HepG2 (cell line): Measurements from ENCODE around the gene TRAIP. TPM values are rescaled to one million over a fixed set of nuclear protein-coding genes. Genes with fewer than 3 reads are reported as not detected.
A peak's percentile ranks its signal among the peaks of the same experiment; 100 is the strongest.

ENCODE experiments used
- ATAC-seq: fragments of 200-7000 bp; cut with Tn5 transposase; 3 replicates; pipeline ENCODE4 v1.9.1; 2020; ENCODE audit warnings: mild to moderate bottlenecking, moderate library complexity
- BruUV-seq: library from RNA; stranded (reverse); fragments of 400-500 nt; replicated peaks from 2 replicates; lab custom pipeline; 2021; lab: Mats Ljungman, UMichigan
- CTCF ChIA-PET: fragments of 300-600 bp; formaldehyde crosslinking; extraction: SDS; loops from one replicate; lab custom pipeline; 2021; ENCODE audit warnings: low total read pairs, inconsistent platforms, low intra/inter-chr PET ratio; lab: Yijun Ruan, JAX
- POLR2A ChIA-PET: fragments of 350-600 bp; sonication (Branson Sonifier 250); formaldehyde crosslinking; loops from one replicate; lab custom pipeline; 2020; ENCODE audit warnings: antibody characterized with exemption, inconsistent platforms; lab: Yijun Ruan, JAX
- DNase-seq: peaks from one replicate; pipeline ENCODE4 v3.0.0-alpha.2; 2015; ENCODE audit warnings: low spot score
- FAIRE-seq: peaks from 3 replicates; lab custom pipeline; 2011; peaks lifted over from hg19 to GRCh38; lab: Jason Lieb, UNC
- H2AFZ ChIP-seq: one replicate; pipeline ENCODE4 v1.6.1; 2011; ENCODE audit warnings: low read length, inconsistent platforms
- H3K27ac ChIP-seq: fragments of 300-600 bp; 3 replicates; pipeline ENCODE4 v1.8.0; 2011; ENCODE audit warnings: mixed run types, mild to moderate bottlenecking, mixed read lengths, low read length, inconsistent platforms; ENCODE audit not compliant: insufficient read depth; ENCODE audit errors: extremely low read length
- H3K27me3 ChIP-seq, 2 experiments: fragments of 200-600 bp in 1 of 2; 2 replicates in 1 of 2; 3 replicates in 1 of 2; pipeline versions ENCODE4 v1.6.0 to v1.8.0; 2011; ENCODE audit warnings: low read length in 2 of 2, mild to moderate bottlenecking in 2 of 2, moderate library complexity in 2 of 2, inconsistent platforms in 1 of 2; ENCODE audit not compliant: insufficient read depth in 2 of 2, control insufficient read depth in 1 of 2
- H3K36me3 ChIP-seq, 2 experiments: fragments of 200-600 bp in 1 of 2; replicated peaks in 1 of 2; 2 replicates in 1 of 2; 3 replicates in 1 of 2; pipeline versions ENCODE4 v1.5.1 to v1.8.0; 2011; ENCODE audit warnings: low read length in 2 of 2, inconsistent platforms in 1 of 2; ENCODE audit not compliant: insufficient read depth in 2 of 2, control insufficient read depth in 1 of 2
- H3K4me1 ChIP-seq: 2 replicates; pipeline ENCODE4 v1.5.1; 2012; ENCODE audit warnings: low read length, inconsistent platforms; ENCODE audit not compliant: insufficient read depth
- H3K4me2 ChIP-seq: 2 replicates; pipeline ENCODE4 v1.6.0; 2011; ENCODE audit warnings: low read depth, low read length, inconsistent platforms
- H3K4me3 ChIP-seq, 3 experiments: fragments of 200-600 bp in 1 of 3; sonication (generic), shearing (Covaris generic) in 1 of 3; replicated peaks in 1 of 3; 2 replicates each; pipeline ENCODE4 v1.5.1; 2011 to 2016; ENCODE audit warnings: low read length in 3 of 3, inconsistent platforms in 2 of 3, low read depth in 2 of 3, mild to moderate bottlenecking in 2 of 3, control low read depth in 1 of 3, mixed read lengths in 1 of 3; ENCODE audit not compliant: insufficient read depth in 1 of 3
- H3K79me2 ChIP-seq: one replicate; pipeline ENCODE4 v1.6.1; 2011; ENCODE audit warnings: low read length, inconsistent platforms; ENCODE audit not compliant: insufficient read depth
- H3K9ac ChIP-seq: 2 replicates; pipeline ENCODE4 v1.6.0; 2011; ENCODE audit warnings: mild to moderate bottlenecking, low read depth, low read length, inconsistent platforms; ENCODE audit not compliant: insufficient read depth
- H3K9me3 ChIP-seq: 2 replicates; pipeline ENCODE4 v1.5.1; 2012; ENCODE audit warnings: mild to moderate bottlenecking, low read length
- H4K20me1 ChIP-seq: 2 replicates; pipeline ENCODE4 v1.6.0; 2011; ENCODE audit warnings: inconsistent platforms, mild to moderate bottlenecking, low read length, moderate library complexity; ENCODE audit not compliant: insufficient read depth
- GATAD1 ChIP-seq: IDR thresholded peaks from 2 replicates; pipeline ENCODE4 v1.6.1; 2016; ENCODE audit warnings: missing genetic modification reagents, missing compliant biosample characterization
- HMG20A ChIP-seq: IDR thresholded peaks from 2 replicates; pipeline ENCODE4 v1.6.1; 2016; ENCODE audit warnings: borderline replicate concordance
- HNRNPH1 ChIP-seq: fragments of 200-400 bp; formaldehyde crosslinking; optimal IDR thresholded peaks from 2 replicates; pipeline ENCODE3; 2017; ENCODE audit warnings: mild to moderate bottlenecking, low read depth, low read length
- MEIS1 ChIP-seq: sonication (generic); formaldehyde crosslinking; IDR thresholded peaks from 2 replicates; pipeline ENCODE4 v1.9.0; 2021; ENCODE audit warnings: mild to moderate bottlenecking, missing genetic modification reagents, moderate library complexity, borderline replicate concordance
- PCBP1 ChIP-seq: fragments of 200-400 bp; formaldehyde crosslinking; IDR thresholded peaks from 2 replicates; pipeline ENCODE4 v1.6.1; 2017; ENCODE audit warnings: mild to moderate bottlenecking, low read depth, low read length, borderline replicate concordance
- whole genome bisulfite sequencing: methylation state at CpG from one replicate; pipeline ENCODE4 v1.1.6; 2017; ENCODE audit warnings: low lambda C conversion rate; 5-methylcytosine and 5-hydroxymethylcytosine counted together
- in situ Hi-C: cut with HindIII; loops from 2 replicates; pipeline ENCODE4 v1.10.0; 2017; ENCODE audit warnings: low pct_unique_long_range_greater_than_20kb; ENCODE audit not compliant: extremely low pct_ligation_motif_present
- intact Hi-C: fragments of 100-400 bp; cut with micrococcal nuclease; formaldehyde crosslinking; loops from one replicate; pipeline ENCODE4 v1.10.0; 2022; ENCODE audit not compliant: unreplicated experiment
- polyA plus RNA-seq, 8 experiments: library from polyadenylated mRNA; depleted of rRNA in 3 of 8; stranded (reverse) in 7 of 8; unstranded in 1 of 8; fragments of >200 nt; fragmentation: Illumina TruSeq in 4 of 8; extraction: Trizol in 4 of 8; gene quantifications; 2 replicates each; pipeline versions ENCODE4 v1.2.1 to v1.2.3, GENCODE V29; 2011 to 2016; ENCODE audit warnings: low read depth in 4 of 8, missing spikeins in 1 of 8, mixed read lengths in 1 of 8; ENCODE audit not compliant: insufficient read depth in 1 of 8
- total RNA-seq, 5 experiments: library from RNA; depleted of rRNA; stranded (reverse); fragments of >200 nt; fragmentation: Illumina TruSeq; extraction: Trizol; gene quantifications; 2 replicates each; pipeline ENCODE4 v1.2.3, GENCODE V29; 2016; ENCODE audit warnings: low read depth in 1 of 5
- TF ChIP-seq, protein P1 (sequence below): sonication (generic); formaldehyde crosslinking; IDR thresholded peaks from 2 replicates; pipeline ENCODE4 v1.4.0; 2020; ENCODE audit warnings: missing genetic modification reagents, borderline replicate concordance
- TF ChIP-seq, protein P2 (sequence below): sonication (generic); formaldehyde crosslinking; IDR thresholded peaks from 2 replicates; pipeline ENCODE4 v1.8.1; 2023; ENCODE audit warnings: missing genetic modification reagents, mild to moderate bottlenecking, borderline replicate concordance
- TF ChIP-seq, protein P3 (sequence below), 2 experiments: IDR thresholded peaks; 2 replicates each; pipeline ENCODE4 v1.6.1; 2011 to 2012; ENCODE audit warnings: low read length in 2 of 2, borderline replicate concordance in 1 of 2, low read depth in 1 of 2, mild to moderate bottlenecking in 1 of 2, moderate library complexity in 1 of 2
- TF ChIP-seq, protein P4 (sequence below): sonication (generic); formaldehyde crosslinking; IDR thresholded peaks from 2 replicates; pipeline ENCODE4 v1.5.1; 2020; ENCODE audit warnings: mild to moderate bottlenecking, missing genetic modification reagents, moderate library complexity

The TRAIP gene
- total and polyA plus RNA-seq, 2 of the 13 experiments (the other 11 are each of a cell fraction or from before 2014, with no cell fraction given), result 13.9 to 23.9 TPM

DNA sequence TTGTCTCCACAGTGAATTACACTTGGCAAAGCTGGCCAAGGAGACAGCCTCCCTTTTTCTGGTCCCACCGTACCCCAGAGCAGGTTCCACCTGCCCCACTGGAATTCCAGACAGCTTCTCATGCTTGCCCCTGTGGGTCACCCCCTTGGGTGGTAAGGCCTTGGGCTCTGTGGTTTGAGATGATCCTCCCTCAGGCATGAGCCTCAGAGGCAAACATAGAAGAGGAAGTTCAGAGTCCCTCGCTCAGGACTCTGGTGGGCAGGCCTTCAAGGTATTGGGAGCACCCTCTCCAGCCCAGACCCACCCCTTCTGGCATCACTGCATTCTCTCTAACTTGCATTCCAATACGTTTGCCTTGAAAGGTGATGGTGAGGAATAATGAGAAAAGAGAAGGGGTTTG, 25.0 kb downstream of the TRAIP start:
- 97% methylated on average over 3 of the region's 3 CpGs for WGBS
- Histone ChIP-seq H3K9me3 (no peaks in the 10 kb centered on the region), H3K27ac (no peak overlapping the region), H3K9ac (no peak overlapping the region), H4K20me1 (no peaks in the 10 kb centered on the region), H2AFZ (no peak overlapping the region), H3K4me2 (no peak overlapping the region), H3K36me3 (peaks cover 19 to 57% of the 10 kb centered on the region in 2 experiments), H3K79me2 (no peaks in the 10 kb centered on the region), H3K27me3 (no peaks in the 10 kb centered on the region), H3K4me3 (no peak overlapping the region), H3K4me1 (no peaks in the 10 kb centered on the region)
- ATAC-seq (no peak), FAIRE-seq (no peak), DNase-seq (no peak)
- BruUV-seq, result no TSS peak
- in situ Hi-C loops, result no loop called here
- TF ChIP-seq, protein P1, sequence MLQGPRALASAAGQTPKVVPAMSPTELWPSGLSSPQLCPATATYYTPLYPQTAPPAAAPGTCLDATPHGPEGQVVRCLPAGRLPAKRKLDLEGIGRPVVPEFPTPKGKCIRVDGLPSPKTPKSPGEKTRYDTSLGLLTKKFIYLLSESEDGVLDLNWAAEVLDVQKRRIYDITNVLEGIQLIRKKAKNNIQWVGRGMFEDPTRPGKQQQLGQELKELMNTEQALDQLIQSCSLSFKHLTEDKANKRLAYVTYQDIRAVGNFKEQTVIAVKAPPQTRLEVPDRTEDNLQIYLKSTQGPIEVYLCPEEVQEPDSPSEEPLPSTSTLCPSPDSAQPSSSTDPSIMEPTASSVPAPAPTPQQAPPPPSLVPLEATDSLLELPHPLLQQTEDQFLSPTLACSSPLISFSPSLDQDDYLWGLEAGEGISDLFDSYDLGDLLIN (CRISPR knock-in tag), result no peak
- TF ChIP-seq HNRNPH1 (no peak), GATAD1 (CRISPR knock-in tag) (no peak)
- intact Hi-C loops, result no loop called here
- ChIA-PET CTCF (no interaction called here), POLR2A (no interaction called here)

DNA sequence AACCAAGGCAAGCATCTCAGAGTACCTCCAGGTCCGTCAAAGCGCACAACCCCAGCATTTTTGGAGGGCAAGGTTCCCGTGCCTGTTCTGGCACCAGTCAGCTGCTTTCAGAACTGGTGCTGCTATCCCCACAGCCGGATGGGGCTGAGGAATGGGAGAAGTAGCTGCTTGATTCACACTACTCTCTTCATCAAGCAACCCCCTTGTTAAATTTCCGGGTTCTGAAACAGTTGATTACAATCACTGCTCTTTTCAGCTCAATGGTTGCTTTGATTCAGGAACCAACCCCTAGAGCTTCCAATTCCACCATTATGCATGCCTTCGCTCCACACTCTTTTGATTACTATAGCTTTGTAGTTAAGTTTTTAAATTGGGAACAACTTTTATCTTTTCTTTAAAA, 30.3 kb downstream of the TRAIP start:
- Histone ChIP-seq H3K4me3 (no peak overlapping the region), H2AFZ (no peak overlapping the region), H3K79me2 (no peaks in the 10 kb centered on the region), H4K20me1 (no peaks in the 10 kb centered on the region), H3K4me1 (no peaks in the 10 kb centered on the region), H3K27me3 (no peaks in the 10 kb centered on the region), H3K36me3 (peaks cover 12 to 30% of the 10 kb centered on the region in 2 experiments), H3K27ac (no peak overlapping the region), H3K4me2 (no peak overlapping the region), H3K9me3 (no peaks in the 10 kb centered on the region), H3K9ac (no peak overlapping the region)
- WGBS, result 91% methylated on average over 6 of the region's 6 CpGs
- ATAC-seq (no peak), DNase-seq (no peak), FAIRE-seq (no peak)
- POLR2A ChIA-PET, result no interaction called here
- TSS peak; percentile 54 for BruUV-seq
- in situ Hi-C loops (no loop called here), intact Hi-C loops (no loop called here)
- CTCF ChIA-PET, result no interaction called here
- no peak for TF ChIP-seq MEIS1 (CRISPR knock-in tag)
- TF ChIP-seq, protein P2, sequence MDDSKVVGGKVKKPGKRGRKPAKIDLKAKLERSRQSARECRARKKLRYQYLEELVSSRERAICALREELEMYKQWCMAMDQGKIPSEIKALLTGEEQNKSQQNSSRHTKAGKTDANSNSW (CRISPR knock-in tag), result no peak
- TF ChIP-seq HMG20A (CRISPR knock-in tag), result no peak
- TF ChIP-seq PCBP1, result no peak
- TF ChIP-seq, protein P3, sequence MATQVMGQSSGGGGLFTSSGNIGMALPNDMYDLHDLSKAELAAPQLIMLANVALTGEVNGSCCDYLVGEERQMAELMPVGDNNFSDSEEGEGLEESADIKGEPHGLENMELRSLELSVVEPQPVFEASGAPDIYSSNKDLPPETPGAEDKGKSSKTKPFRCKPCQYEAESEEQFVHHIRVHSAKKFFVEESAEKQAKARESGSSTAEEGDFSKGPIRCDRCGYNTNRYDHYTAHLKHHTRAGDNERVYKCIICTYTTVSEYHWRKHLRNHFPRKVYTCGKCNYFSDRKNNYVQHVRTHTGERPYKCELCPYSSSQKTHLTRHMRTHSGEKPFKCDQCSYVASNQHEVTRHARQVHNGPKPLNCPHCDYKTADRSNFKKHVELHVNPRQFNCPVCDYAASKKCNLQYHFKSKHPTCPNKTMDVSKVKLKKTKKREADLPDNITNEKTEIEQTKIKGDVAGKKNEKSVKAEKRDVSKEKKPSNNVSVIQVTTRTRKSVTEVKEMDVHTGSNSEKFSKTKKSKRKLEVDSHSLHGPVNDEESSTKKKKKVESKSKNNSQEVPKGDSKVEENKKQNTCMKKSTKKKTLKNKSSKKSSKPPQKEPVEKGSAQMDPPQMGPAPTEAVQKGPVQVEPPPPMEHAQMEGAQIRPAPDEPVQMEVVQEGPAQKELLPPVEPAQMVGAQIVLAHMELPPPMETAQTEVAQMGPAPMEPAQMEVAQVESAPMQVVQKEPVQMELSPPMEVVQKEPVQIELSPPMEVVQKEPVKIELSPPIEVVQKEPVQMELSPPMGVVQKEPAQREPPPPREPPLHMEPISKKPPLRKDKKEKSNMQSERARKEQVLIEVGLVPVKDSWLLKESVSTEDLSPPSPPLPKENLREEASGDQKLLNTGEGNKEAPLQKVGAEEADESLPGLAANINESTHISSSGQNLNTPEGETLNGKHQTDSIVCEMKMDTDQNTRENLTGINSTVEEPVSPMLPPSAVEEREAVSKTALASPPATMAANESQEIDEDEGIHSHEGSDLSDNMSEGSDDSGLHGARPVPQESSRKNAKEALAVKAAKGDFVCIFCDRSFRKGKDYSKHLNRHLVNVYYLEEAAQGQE (IDR thresholded peaks at IDR 0.05; ENCODE audit: borderline replicate concordance in 1 of 2, low read depth in 1 of 2, low read length in 2 of 2), result no peak
- TF ChIP-seq, protein P4, sequence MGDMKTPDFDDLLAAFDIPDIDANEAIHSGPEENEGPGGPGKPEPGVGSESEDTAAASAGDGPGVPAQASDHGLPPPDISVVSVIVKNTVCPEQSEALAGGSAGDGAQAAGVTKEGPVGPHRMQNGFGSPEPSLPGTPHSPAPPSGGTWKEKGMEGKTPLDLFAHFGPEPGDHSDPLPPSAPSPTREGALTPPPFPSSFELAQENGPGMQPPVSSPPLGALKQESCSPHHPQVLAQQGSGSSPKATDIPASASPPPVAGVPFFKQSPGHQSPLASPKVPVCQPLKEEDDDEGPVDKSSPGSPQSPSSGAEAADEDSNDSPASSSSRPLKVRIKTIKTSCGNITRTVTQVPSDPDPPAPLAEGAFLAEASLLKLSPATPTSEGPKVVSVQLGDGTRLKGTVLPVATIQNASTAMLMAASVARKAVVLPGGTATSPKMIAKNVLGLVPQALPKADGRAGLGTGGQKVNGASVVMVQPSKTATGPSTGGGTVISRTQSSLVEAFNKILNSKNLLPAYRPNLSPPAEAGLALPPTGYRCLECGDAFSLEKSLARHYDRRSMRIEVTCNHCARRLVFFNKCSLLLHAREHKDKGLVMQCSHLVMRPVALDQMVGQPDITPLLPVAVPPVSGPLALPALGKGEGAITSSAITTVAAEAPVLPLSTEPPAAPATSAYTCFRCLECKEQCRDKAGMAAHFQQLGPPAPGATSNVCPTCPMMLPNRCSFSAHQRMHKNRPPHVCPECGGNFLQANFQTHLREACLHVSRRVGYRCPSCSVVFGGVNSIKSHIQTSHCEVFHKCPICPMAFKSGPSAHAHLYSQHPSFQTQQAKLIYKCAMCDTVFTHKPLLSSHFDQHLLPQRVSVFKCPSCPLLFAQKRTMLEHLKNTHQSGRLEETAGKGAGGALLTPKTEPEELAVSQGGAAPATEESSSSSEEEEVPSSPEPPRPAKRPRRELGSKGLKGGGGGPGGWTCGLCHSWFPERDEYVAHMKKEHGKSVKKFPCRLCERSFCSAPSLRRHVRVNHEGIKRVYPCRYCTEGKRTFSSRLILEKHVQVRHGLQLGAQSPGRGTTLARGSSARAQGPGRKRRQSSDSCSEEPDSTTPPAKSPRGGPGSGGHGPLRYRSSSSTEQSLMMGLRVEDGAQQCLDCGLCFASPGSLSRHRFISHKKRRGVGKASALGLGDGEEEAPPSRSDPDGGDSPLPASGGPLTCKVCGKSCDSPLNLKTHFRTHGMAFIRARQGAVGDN (CRISPR knock-in tag), result no peak
